Thyroid gland (tissue), 4 donors: ENCODE measurements around the gene BHMT2. TPM values are rescaled to one million over a fixed set of nuclear protein-coding genes. Genes with fewer than 3 reads are reported as not detected.

ENCODE experiments used
- DNase-seq, 2 donors: peaks; one replicate each; pipeline ENCODE4 v3.0.0-alpha.2; 2019
- H3K27ac ChIP-seq, 3 donors: fragments of 200-600 bp; sonication (generic); 1 replicate in 2 of 3; 2 replicates in 1 of 3; pipeline ENCODE4 v1.5.1; 2016 to 2019; ENCODE audit warnings: mild to moderate bottlenecking in 1 of 3, moderate library complexity in 1 of 3
- H3K27me3 ChIP-seq: fragments of 200-600 bp; sonication (generic); one replicate; pipeline ENCODE4 v1.5.1; 2019
- H3K36me3 ChIP-seq, 2 donors: fragments of 200-600 bp; sonication (generic); one replicate each; pipeline ENCODE4 v1.5.1; 2016 to 2019
- H3K4me1 ChIP-seq, 2 donors: fragments of 200-600 bp; sonication (generic); one replicate each; pipeline ENCODE4 v1.5.1; 2017 to 2019
- H3K4me3 ChIP-seq, 3 donors: fragments of 200-600 bp; sonication (generic); replicated peaks in 1 of 3; 1 replicate in 2 of 3; 2 replicates in 1 of 3; pipeline ENCODE4 v1.5.1; 2016; ENCODE audit warnings: mild to moderate bottlenecking in 1 of 3
- H3K9me3 ChIP-seq: fragments of 200-600 bp; sonication (generic); one replicate; pipeline ENCODE4 v1.5.1; 2017
- POLR2A ChIP-seq, 2 donors: fragments of 450-650 bp; IDR thresholded peaks; one replicate each; pipeline ENCODE4 v1.6.1; 2017; ENCODE audit warnings: antibody characterized with exemption in 2 of 2, mild to moderate bottlenecking in 2 of 2, moderate library complexity in 1 of 2
- WGBS, 2 donors: methylation state at CpG; one replicate each; pipeline ENCODE4 v1.1.5; 2017; 5-methylcytosine and 5-hydroxymethylcytosine counted together
- intact Hi-C: fragments of 100-400 bp; cut with DNase I; formaldehyde crosslinking; loops from one replicate; pipeline ENCODE4 v1.15.1; 2023
- total RNA-seq, 4 donors: library from RNA; depleted of rRNA; stranded (reverse); fragments of >200 nt; gene quantifications; one replicate each; pipeline ENCODE4 v1.2.3, GENCODE V29; 2016
- TF ChIP-seq, protein P1 (sequence below), 6 experiments: fragments of 200-600 bp in 3 of 6; fragments of 450-650 bp in 3 of 6; sonication (generic) in 3 of 6; IDR thresholded peaks; one replicate each; pipeline ENCODE4 v1.5.1; 2016 to 2019; ENCODE audit warnings: antibody characterized with exemption in 6 of 6, mild to moderate bottlenecking in 2 of 6, inconsistent platforms in 1 of 6, moderate library complexity in 1 of 6

The BHMT2 gene
- total RNA-seq, 4 donors from 2014 or later: 46.1 to 126 (median 65.4) TPM

DNA sequence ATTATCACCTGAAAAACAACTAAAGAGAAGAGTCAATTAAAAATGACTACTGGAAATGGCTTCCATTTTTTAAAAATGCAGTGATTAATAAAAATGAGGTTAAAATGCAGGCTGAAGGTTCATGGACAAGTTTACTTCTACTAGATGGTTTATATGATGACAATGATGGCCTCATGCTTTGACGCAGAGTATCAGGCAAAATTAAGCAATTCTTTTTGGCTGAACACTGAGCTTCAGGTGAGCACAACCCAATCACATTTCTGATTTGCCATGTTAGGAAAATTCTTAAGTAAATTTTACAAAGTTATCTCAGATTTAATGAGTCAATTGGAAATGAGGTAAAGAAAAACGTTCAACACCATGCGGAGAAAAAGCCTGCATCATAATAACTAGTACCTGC lies 22.4 kb upstream of the BHMT2 start:
- WGBS, 2 donors: 89 to 96% methylated on average over 3 of the region's 3 CpGs
- intact Hi-C loops: no loop called here
- TF ChIP-seq POLR2A (IDR thresholded peaks at IDR 0.05): no peak
- TF ChIP-seq, protein P1, sequence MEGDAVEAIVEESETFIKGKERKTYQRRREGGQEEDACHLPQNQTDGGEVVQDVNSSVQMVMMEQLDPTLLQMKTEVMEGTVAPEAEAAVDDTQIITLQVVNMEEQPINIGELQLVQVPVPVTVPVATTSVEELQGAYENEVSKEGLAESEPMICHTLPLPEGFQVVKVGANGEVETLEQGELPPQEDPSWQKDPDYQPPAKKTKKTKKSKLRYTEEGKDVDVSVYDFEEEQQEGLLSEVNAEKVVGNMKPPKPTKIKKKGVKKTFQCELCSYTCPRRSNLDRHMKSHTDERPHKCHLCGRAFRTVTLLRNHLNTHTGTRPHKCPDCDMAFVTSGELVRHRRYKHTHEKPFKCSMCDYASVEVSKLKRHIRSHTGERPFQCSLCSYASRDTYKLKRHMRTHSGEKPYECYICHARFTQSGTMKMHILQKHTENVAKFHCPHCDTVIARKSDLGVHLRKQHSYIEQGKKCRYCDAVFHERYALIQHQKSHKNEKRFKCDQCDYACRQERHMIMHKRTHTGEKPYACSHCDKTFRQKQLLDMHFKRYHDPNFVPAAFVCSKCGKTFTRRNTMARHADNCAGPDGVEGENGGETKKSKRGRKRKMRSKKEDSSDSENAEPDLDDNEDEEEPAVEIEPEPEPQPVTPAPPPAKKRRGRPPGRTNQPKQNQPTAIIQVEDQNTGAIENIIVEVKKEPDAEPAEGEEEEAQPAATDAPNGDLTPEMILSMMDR (IDR thresholded peaks at IDR 0.05): no peak
- DNase-seq: no peak
- no peaks in the 10 kb centered on the region for H3K9me3 ChIP-seq
- no peaks in the 10 kb centered on the region for H3K4me1 ChIP-seq
- no peak overlapping the region for H3K4me3 ChIP-seq
- H3K36me3 ChIP-seq: no peaks in the 10 kb centered on the region
- H3K27me3 ChIP-seq: no peaks in the 10 kb centered on the region
- H3K27ac ChIP-seq: no peak overlapping the region

DNA sequence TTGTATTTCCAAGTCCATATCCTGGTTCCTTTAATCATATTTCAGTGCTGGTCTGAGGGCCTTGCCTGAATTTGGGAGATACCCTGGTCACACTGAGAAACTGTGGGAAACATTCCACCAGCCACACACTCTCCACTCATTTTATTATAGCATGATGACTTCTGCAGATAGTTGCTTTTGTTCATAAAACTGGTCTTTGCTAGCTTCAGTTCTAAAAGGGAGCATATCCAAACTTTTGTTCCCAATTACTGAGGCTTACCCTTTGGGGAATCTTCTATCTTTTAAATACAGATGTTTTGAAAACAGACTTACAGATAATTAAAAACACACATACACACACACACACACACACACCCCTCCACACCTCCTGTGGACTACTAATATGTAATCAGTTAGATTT lies 21.1 kb upstream of the BHMT2 start:
- intact Hi-C loops: no loop called here
- TF ChIP-seq, protein P1 (IDR thresholded peaks at IDR 0.05): no peak
- no peak for TF ChIP-seq POLR2A (IDR thresholded peaks at IDR 0.05)

DNA sequence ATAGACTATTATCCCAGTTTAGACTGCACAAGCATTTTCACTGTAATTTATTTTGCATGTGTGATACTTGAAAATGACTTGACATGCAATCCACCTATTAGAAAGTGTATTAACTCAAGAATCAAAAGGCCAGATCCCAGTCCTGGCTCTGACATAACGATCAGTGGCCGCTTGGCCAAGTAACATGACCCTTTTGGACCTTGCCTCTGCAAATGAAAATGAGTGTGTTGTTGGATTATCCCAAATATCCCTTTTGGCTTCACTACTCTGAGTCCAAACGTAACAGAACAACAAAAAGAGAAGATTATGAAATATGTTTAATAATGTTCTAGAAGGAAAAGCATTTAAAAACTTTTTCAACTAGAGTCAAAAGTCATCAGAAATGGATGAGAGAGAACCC lies 19.1 kb upstream of the BHMT2 start:
- TF ChIP-seq, protein P1 (IDR thresholded peaks at IDR 0.05): no peak
- TF ChIP-seq POLR2A (IDR thresholded peaks at IDR 0.05): no peak
- no peak overlapping the region for H3K4me3 ChIP-seq
- no peaks in the 10 kb centered on the region for H3K27me3 ChIP-seq
- intact Hi-C loops: no loop called here
- H3K27ac ChIP-seq: no peak overlapping the region
- H3K36me3 ChIP-seq: no peaks in the 10 kb centered on the region
- H3K4me1 ChIP-seq: no peaks in the 10 kb centered on the region
- H3K9me3 ChIP-seq: no peaks in the 10 kb centered on the region
- no peak for DNase-seq
- WGBS, 2 donors: 71 to 85% methylated on average over 3 of the region's 3 CpGs

More for the DNA sequence above, 21.1 kb upstream of the BHMT2 start:
- Histone ChIP-seq H3K4me3 (no peak overlapping the region), H3K9me3 (no peaks in the 10 kb centered on the region), H3K4me1 (no peaks in the 10 kb centered on the region), H3K27me3 (no peaks in the 10 kb centered on the region), H3K36me3 (no peaks in the 10 kb centered on the region), H3K27ac (no peak overlapping the region)
- no peak for DNase-seq

DNA sequence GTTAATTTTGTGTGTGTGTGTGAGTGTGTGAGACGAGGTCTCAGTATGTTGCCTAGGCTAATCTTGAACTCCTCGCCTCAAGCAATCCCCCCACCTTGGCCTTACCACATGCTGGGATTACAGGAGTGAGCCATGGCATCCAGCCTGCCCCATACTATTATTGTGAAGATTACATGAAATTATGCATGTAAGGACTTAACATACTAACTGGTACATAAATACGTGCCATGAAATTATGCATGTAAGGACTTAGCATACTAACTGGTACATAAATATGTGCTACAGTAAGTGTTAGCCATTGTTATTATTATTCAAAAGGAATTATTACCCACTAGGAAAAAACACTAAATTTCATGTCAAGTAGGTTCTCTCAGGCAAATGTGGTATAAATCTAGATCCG lies 16.2 kb upstream of the BHMT2 start:
- Histone ChIP-seq H3K4me1 (no peaks in the 10 kb centered on the region), H3K27me3 (no peaks in the 10 kb centered on the region), H3K4me3 (no peak overlapping the region), H3K27ac (no peak overlapping the region), H3K36me3 (no peaks in the 10 kb centered on the region), H3K9me3 (no peaks in the 10 kb centered on the region)
- intact Hi-C loops: no loop called here
- TF ChIP-seq, protein P1 (IDR thresholded peaks at IDR 0.05): no peak
- no peak for TF ChIP-seq POLR2A (IDR thresholded peaks at IDR 0.05)
- no peak for DNase-seq
- WGBS, 2 donors: 96% methylated on average over 4 of the region's 4 CpGs

DNA sequence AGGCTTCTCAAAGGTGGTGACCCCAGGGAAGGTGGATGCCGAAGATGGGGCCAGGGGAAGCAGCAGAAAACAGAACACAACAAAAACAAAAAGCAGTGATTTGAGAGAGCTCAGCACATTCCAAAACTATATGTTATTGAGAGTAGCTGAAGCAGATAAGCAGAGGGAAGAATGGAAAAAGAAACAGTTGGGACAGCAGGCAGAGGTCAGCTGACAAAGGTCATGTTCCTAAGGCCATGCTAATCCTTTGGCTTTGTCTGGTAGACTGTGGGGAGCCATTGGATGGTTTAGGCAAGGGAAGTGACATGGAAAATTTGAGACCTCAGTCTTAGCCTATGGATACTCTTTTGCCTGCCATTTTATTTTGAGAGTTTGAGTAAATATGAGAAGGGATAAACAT lies 14.6 kb upstream of the BHMT2 start:
- WGBS, 2 donors: 78 to 82% methylated on average over 1 of the region's 1 CpG
- TF ChIP-seq POLR2A (IDR thresholded peaks at IDR 0.05): no peak
- TF ChIP-seq, protein P1 (IDR thresholded peaks at IDR 0.05): no peak
- Histone ChIP-seq H3K4me1 (no peaks in the 10 kb centered on the region), H3K27me3 (no peaks in the 10 kb centered on the region), H3K36me3 (no peaks in the 10 kb centered on the region), H3K4me3 (no peak overlapping the region), H3K9me3 (no peaks in the 10 kb centered on the region), H3K27ac (no peak overlapping the region)
- intact Hi-C loops: no loop called here
- no peak for DNase-seq
